OCI-LY7 (cell line): Measurements from ENCODE around the gene BEND3. TPM values are rescaled to one million over a fixed set of nuclear protein-coding genes. Genes with fewer than 3 reads are reported as not detected.
A peak's percentile ranks its signal among the peaks of the same experiment; 100 is the strongest.

Experiments used
- BruUV-seq: library from RNA; stranded (reverse); fragments of 400-500 nt; replicated peaks from 2 replicates; lab custom pipeline; 2021; lab: Mats Ljungman, UMichigan
- CTCF ChIA-PET: fragments of 300-600 bp; sonication (Branson Sonifier 250); formaldehyde crosslinking; loops from one replicate; lab custom pipeline; 2022; ENCODE audit warnings: antibody characterized with exemption; ENCODE audit not compliant: unreplicated experiment; lab: Charles Lee
- POLR2A ChIA-PET: fragments of 300-600 bp; sonication (Branson Sonifier 250); formaldehyde crosslinking; loops from one replicate; lab custom pipeline; 2022; ENCODE audit warnings: antibody characterized with exemption; lab: Charles Lee
- DNase-seq: peaks from one replicate; pipeline ENCODE4 v3.0.0-alpha.2; 2015; ENCODE audit warnings: low spot score
- H2AFZ ChIP-seq: fragments of 200-600 bp; sonication (generic), shearing (Covaris generic); 2 replicates; pipeline ENCODE4 v1.6.1; 2014; ENCODE audit warnings: mild to moderate bottlenecking, antibody characterized with exemption, low read length, moderate library complexity
- H3K27ac ChIP-seq: fragments of 200-600 bp; sonication (generic); 2 replicates; pipeline ENCODE4 v1.5.1; 2014; ENCODE audit warnings: mixed run types, low read depth, mild to moderate bottlenecking, moderate library complexity, low read length, inconsistent platforms; ENCODE audit not compliant: poor library complexity, severe bottlenecking
- H3K36me3 ChIP-seq: fragments of 200-600 bp; sonication (generic); 2 replicates; pipeline ENCODE4 v1.6.1; 2014; ENCODE audit warnings: mild to moderate bottlenecking, antibody characterized with exemption, low read length, moderate library complexity, mixed read lengths; ENCODE audit not compliant: insufficient read depth
- H3K4me1 ChIP-seq: fragments of 200-600 bp; sonication (generic); 2 replicates; pipeline ENCODE4 v1.5.1; 2014; ENCODE audit warnings: mild to moderate bottlenecking, low read length; ENCODE audit not compliant: insufficient read depth, poor library complexity, severe bottlenecking
- H3K4me2 ChIP-seq: fragments of 200-600 bp; sonication (generic); 2 replicates; pipeline ENCODE4 v1.6.1; 2014; ENCODE audit warnings: mild to moderate bottlenecking, low read length
- H3K4me3 ChIP-seq: fragments of 200-600 bp; sonication (generic); 2 replicates; pipeline ENCODE4 v1.5.1; 2014; ENCODE audit warnings: mild to moderate bottlenecking, low read depth, low read length; ENCODE audit not compliant: poor library complexity, severe bottlenecking
- H3K79me2 ChIP-seq: fragments of 200-600 bp; sonication (generic); 2 replicates; pipeline ENCODE4 v1.6.1; 2016; ENCODE audit warnings: low read depth, mild to moderate bottlenecking, low read length, moderate library complexity, mixed read lengths; ENCODE audit not compliant: insufficient read depth
- H3K9me2 ChIP-seq: fragments of 200-600 bp; sonication (generic); 2 replicates; pipeline ENCODE4 v1.6.1; 2016; ENCODE audit warnings: mild to moderate bottlenecking, low read length, mixed read lengths; ENCODE audit not compliant: insufficient read depth
- H3K9me3 ChIP-seq: fragments of 200-600 bp; sonication (generic); 2 replicates; pipeline ENCODE4 v1.6.1; 2014; ENCODE audit warnings: mild to moderate bottlenecking, mixed run types, low read length, mixed read lengths
- H4K20me1 ChIP-seq: fragments of 200-600 bp; sonication (generic); 2 replicates; pipeline ENCODE4 v1.6.1; 2014; ENCODE audit warnings: mild to moderate bottlenecking, antibody characterized with exemption, low read length, moderate library complexity, mixed read lengths; ENCODE audit not compliant: insufficient read depth
- EZH2phosphoT487 ChIP-seq: fragments of 200-600 bp; sonication (generic); IDR thresholded peaks from 2 replicates; pipeline ENCODE4 v1.6.1; 2018; ENCODE audit warnings: low read depth, borderline replicate concordance, mild to moderate bottlenecking, mixed run types, antibody characterized with exemption, low read length, moderate library complexity, mixed read lengths
- intact Hi-C: fragments of 100-400 bp; cut with micrococcal nuclease; formaldehyde crosslinking; loops from one replicate; pipeline ENCODE4 v1.10.0; 2022; ENCODE audit not compliant: unreplicated experiment
- total RNA-seq, 2 experiments: library from RNA; depleted of rRNA in 1 of 2; stranded (reverse); fragments of >200 nt in 1 of 2; shearing (Covaris generic) in 1 of 2; gene quantifications; 2 replicates each; pipeline ENCODE4 v1.2.3, GENCODE V29; 2014 to 2022
- TF ChIP-seq, protein P1 (sequence below): fragments of 200-600 bp; sonication (generic); conservative IDR thresholded peaks from 2 replicates; pipeline ENCODE4 v1.5.1; 2014; ENCODE audit warnings: mild to moderate bottlenecking, antibody characterized with exemption, low read length, moderate library complexity, mixed read lengths

BEND3 gene
- total RNA-seq, 2 experiments from 2014 or later = 11.7 to 14.3 TPM

DNA sequence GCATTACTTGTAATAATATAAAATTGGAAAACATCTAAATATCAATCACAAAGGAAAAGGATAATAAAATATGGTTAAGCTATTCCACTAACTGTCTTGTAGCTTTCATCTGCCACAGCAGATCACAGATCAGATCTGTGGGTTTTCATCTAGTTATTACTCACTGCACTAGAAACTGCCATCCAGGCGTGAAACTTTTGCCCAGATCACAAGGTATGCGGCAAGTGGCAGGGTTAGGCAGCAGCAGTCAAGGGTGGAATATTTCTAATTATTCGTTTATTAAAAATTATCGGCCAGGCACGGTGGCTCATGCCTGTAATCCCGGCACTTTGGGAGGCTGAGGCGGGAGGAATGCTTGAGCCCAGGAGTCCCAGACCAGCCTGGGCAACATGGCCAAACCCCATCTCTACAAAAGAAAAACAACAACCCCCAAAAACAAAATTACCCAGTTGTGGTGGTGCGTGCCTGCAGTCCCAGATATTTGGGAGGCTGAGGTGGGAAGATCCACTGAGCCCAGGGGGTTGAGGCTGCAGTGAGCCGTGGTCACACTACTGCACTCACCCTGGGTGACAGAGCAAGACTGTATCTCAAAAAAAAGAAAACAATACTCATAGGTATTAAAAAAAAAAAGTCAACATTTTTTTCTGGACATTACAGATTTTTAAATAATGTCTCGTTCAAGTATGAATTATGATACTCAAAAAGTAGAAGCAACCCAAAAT lies 32.1 kb downstream of the BEND3 start:
- no peaks in the 10 kb centered on the region for H4K20me1 ChIP-seq
- intact Hi-C loops = no loop called here
- no peaks in the 10 kb centered on the region for H3K4me1 ChIP-seq
- no peak overlapping the region for H3K4me3 ChIP-seq
- ChIA-PET CTCF (no interaction called here), POLR2A (interaction anchor here (1.1 kb wide), 1 partner anchor 25 kb away, joined by 3 read pairs; no protein-coding TSS in a partner anchor)
- no peaks in the 10 kb centered on the region for H3K9me3 ChIP-seq
- H3K79me2 ChIP-seq = no peaks in the 10 kb centered on the region
- no peak for DNase-seq
- H3K4me2 ChIP-seq = no peak overlapping the region
- H3K36me3 ChIP-seq = peaks cover 50% of the 10 kb centered on the region
- H2AFZ ChIP-seq = no peak overlapping the region
- no peak overlapping the region for H3K27ac ChIP-seq
- no TSS peak for BruUV-seq
- TF ChIP-seq, protein P1, sequence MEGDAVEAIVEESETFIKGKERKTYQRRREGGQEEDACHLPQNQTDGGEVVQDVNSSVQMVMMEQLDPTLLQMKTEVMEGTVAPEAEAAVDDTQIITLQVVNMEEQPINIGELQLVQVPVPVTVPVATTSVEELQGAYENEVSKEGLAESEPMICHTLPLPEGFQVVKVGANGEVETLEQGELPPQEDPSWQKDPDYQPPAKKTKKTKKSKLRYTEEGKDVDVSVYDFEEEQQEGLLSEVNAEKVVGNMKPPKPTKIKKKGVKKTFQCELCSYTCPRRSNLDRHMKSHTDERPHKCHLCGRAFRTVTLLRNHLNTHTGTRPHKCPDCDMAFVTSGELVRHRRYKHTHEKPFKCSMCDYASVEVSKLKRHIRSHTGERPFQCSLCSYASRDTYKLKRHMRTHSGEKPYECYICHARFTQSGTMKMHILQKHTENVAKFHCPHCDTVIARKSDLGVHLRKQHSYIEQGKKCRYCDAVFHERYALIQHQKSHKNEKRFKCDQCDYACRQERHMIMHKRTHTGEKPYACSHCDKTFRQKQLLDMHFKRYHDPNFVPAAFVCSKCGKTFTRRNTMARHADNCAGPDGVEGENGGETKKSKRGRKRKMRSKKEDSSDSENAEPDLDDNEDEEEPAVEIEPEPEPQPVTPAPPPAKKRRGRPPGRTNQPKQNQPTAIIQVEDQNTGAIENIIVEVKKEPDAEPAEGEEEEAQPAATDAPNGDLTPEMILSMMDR = no peak
- TF ChIP-seq EZH2phosphoT487 = no peak
- no peaks in the 10 kb centered on the region for H3K9me2 ChIP-seq

DNA sequence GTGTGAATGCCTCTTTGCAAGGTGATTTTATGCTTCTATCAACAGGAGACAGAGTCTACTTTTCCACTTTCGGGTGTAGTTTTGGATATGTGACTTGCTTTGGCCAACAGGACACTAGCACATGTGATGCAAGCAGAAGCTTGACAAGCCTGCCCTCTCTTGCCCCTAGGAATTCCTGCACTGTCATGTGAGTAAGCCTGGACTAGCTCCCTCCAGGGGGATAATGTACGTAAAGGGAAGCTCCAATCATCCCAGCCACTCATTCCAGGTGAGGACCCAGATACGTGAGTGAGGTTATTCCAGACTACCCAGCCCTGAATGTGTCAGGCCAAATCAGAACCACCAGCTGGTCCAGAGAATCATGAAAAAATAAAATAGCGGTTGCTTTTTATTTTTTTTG lies 33.3 kb downstream of the BEND3 start:
- ChIA-PET POLR2A (interaction anchor here (0.8 kb wide), 1 partner anchor 21 kb away, joined by 5 read pairs; no protein-coding TSS in a partner anchor), CTCF (no interaction called here)
- no peaks in the 10 kb centered on the region for H3K9me2 ChIP-seq
- intact Hi-C loops = no loop called here
- H3K79me2 ChIP-seq = no peaks in the 10 kb centered on the region
- H4K20me1 ChIP-seq = no peaks in the 10 kb centered on the region
- H3K27ac ChIP-seq = no peak overlapping the region
- H3K9me3 ChIP-seq = no peaks in the 10 kb centered on the region
- H3K4me3 ChIP-seq = no peak overlapping the region
- no peak for DNase-seq
- H3K4me1 ChIP-seq = no peaks in the 10 kb centered on the region
- no peak overlapping the region for H3K4me2 ChIP-seq
- BruUV-seq = no TSS peak
- no peak overlapping the region for H2AFZ ChIP-seq
- TF ChIP-seq EZH2phosphoT487 = no peak
- TF ChIP-seq, protein P1 = no peak
- H3K36me3 ChIP-seq = peaks cover 42% of the 10 kb centered on the region

DNA sequence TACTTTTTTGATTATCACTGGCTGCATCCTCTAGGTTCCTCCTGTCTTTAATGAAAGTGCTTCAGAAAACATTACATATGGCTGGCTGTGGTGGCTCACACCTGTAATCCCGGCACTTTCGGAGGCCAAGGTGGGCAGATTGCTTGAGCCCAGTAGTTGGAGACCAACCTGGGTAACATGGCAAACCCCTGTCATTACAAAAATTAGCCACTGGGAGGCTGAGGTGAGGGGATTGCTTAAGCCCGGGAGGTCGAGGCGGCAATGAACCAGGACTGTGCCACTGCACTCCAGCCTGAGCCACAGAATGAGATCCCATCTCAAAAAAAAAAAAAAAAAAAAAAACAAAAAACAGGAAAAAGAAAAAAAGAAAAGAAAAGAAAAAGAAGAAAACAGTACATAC lies 35.3 kb downstream of the BEND3 start:
- no peaks in the 10 kb centered on the region for H3K9me3 ChIP-seq
- ChIA-PET POLR2A (no interaction called here), CTCF (interaction anchor here (0.6 to 1.0 kb wide), 2 partner anchors 8 to 34 kb away, joined by 3 to 5 read pairs; no protein-coding TSS in a partner anchor)
- H3K27ac ChIP-seq = no peak overlapping the region
- BruUV-seq = no TSS peak
- no peak overlapping the region for H3K4me2 ChIP-seq
- no peaks in the 10 kb centered on the region for H3K9me2 ChIP-seq
- TF ChIP-seq, protein P1 = peak; percentile 64
- TF ChIP-seq EZH2phosphoT487 = no peak
- no peaks in the 10 kb centered on the region for H3K4me1 ChIP-seq
- peaks cover 25% of the 10 kb centered on the region for H3K36me3 ChIP-seq
- H3K4me3 ChIP-seq = no peak overlapping the region
- DNase-seq = peak; percentile 49
- no peaks in the 10 kb centered on the region for H3K79me2 ChIP-seq
- intact Hi-C loops = loop anchor here (1.0 kb wide), 1 partner anchor 34 kb away; no protein-coding TSS in a partner anchor
- no peaks in the 10 kb centered on the region for H4K20me1 ChIP-seq
- H2AFZ ChIP-seq = no peak overlapping the region
